CD14-positive monocyte (primary cell): ENCODE results near the gene PYGB. TPM values are rescaled to one million over a fixed set of nuclear protein-coding genes. Genes with fewer than 3 reads are reported as not detected.

ENCODE experiments used
- DNase-seq, 3 donors: peaks; one replicate each; pipeline ENCODE4 v3.0.0-alpha.2; 2011 to 2022
- H2AFZ ChIP-seq: 2 replicates; pipeline ENCODE4 v1.6.0; 2012; ENCODE audit warnings: mild to moderate bottlenecking, low read depth, low read length, inconsistent platforms; ENCODE audit not compliant: insufficient read depth, poor library complexity, severe bottlenecking
- H3K27ac ChIP-seq, 2 donors: 1 replicate in 1 of 2; 2 replicates in 1 of 2; pipeline ENCODE4 v1.5.1; 2012 to 2013; ENCODE audit warnings: low read length in 2 of 2, control low read depth in 1 of 2, inconsistent platforms in 1 of 2, low read depth in 1 of 2, mild to moderate bottlenecking in 1 of 2
- H3K27me3 ChIP-seq, 2 donors: one replicate each; pipeline versions ENCODE4 v1.6.0 to v1.6.1; 2011 to 2013; ENCODE audit warnings: low read length in 2 of 2; ENCODE audit not compliant: control insufficient read depth in 2 of 2, insufficient read depth in 2 of 2
- H3K36me3 ChIP-seq, 2 donors: replicated peaks in 1 of 2; 1 replicate in 1 of 2; 2 replicates in 1 of 2; pipeline versions ENCODE4 v1.5.1 to v1.6.1; 2012 to 2013; ENCODE audit warnings: low read length in 2 of 2, control low read depth in 1 of 2, inconsistent platforms in 1 of 2, mild to moderate bottlenecking in 1 of 2; ENCODE audit not compliant: insufficient read depth in 2 of 2, control insufficient read depth in 1 of 2
- H3K4me1 ChIP-seq, 2 donors: 1 replicate in 1 of 2; 2 replicates in 1 of 2; pipeline versions ENCODE4 v1.5.1 to v1.6.1; 2012 to 2013; ENCODE audit warnings: low read length in 2 of 2, control low read depth in 1 of 2, inconsistent platforms in 1 of 2, mild to moderate bottlenecking in 1 of 2, moderate library complexity in 1 of 2; ENCODE audit not compliant: insufficient read depth in 2 of 2, control insufficient read depth in 1 of 2
- H3K4me2 ChIP-seq: replicated peaks from 2 replicates; pipeline ENCODE3; 2012; ENCODE audit warnings: low read length, moderate library complexity, mild to moderate bottlenecking; ENCODE audit not compliant: poor library complexity, severe bottlenecking; ENCODE audit errors: extremely low read depth
- H3K4me3 ChIP-seq, 3 experiments: fragments of 200-600 bp in 1 of 3; sonication (generic) in 1 of 3; replicated peaks in 1 of 3; 1 replicate in 2 of 3; 2 replicates in 1 of 3; pipeline ENCODE4 v1.5.1; 2011 to 2013; ENCODE audit warnings: low read length in 3 of 3, mild to moderate bottlenecking in 3 of 3, control low read depth in 2 of 3, low read depth in 2 of 3, inconsistent platforms in 1 of 3, moderate library complexity in 1 of 3
- H3K79me2 ChIP-seq: 2 replicates; pipeline ENCODE4 v1.6.0; 2012; ENCODE audit warnings: mild to moderate bottlenecking, control low read depth, inconsistent platforms, low read length, moderate library complexity; ENCODE audit not compliant: insufficient read depth
- H3K9ac ChIP-seq: 2 replicates; pipeline ENCODE4 v1.6.0; 2017; ENCODE audit warnings: low read length, mild to moderate bottlenecking; ENCODE audit not compliant: insufficient read depth, poor library complexity, severe bottlenecking
- H3K9me3 ChIP-seq, 2 donors: replicated peaks in 1 of 2; 1 replicate in 1 of 2; 2 replicates in 1 of 2; pipeline versions ENCODE4 v1.5.1 to v1.6.1; 2012 to 2013; ENCODE audit warnings: low read length in 2 of 2, control low read depth in 1 of 2; ENCODE audit not compliant: control insufficient read depth in 1 of 2, insufficient read depth in 1 of 2
- H4K20me1 ChIP-seq: 2 replicates; pipeline ENCODE4 v1.6.0; 2012; ENCODE audit warnings: mild to moderate bottlenecking, low read length, control low read depth, moderate library complexity; ENCODE audit not compliant: insufficient read depth
- H3K27ac Mint-ChIP-seq, 7 donors: one replicate each; pipeline ENCODE4 v1.8.0; 2020; ENCODE audit warnings: mild to moderate bottlenecking in 7 of 7, mixed read lengths in 7 of 7, moderate library complexity in 6 of 7, inconsistent platforms in 2 of 7
- H3K27me3 Mint-ChIP-seq, 3 donors: one replicate each; pipeline ENCODE4 v1.8.0; 2021 to 2022; ENCODE audit warnings: low read depth in 3 of 3, mild to moderate bottlenecking in 3 of 3, mixed read lengths in 3 of 3, moderate library complexity in 3 of 3, inconsistent platforms in 1 of 3
- H3K36me3 Mint-ChIP-seq, 2 donors: one replicate each; pipeline ENCODE4 v1.8.0; 2020; ENCODE audit warnings: mixed read lengths in 2 of 2, inconsistent platforms in 1 of 2, mild to moderate bottlenecking in 1 of 2
- H3K4me1 Mint-ChIP-seq: one replicate; pipeline ENCODE4 v1.8.0; 2020; ENCODE audit warnings: mild to moderate bottlenecking, mixed read lengths
- H3K4me3 Mint-ChIP-seq, 2 donors: one replicate each; pipeline ENCODE4 v1.8.0; 2020; ENCODE audit warnings: mild to moderate bottlenecking in 2 of 2, mixed read lengths in 2 of 2, moderate library complexity in 1 of 2
- H3K9me3 Mint-ChIP-seq, 7 donors: one replicate each; pipeline ENCODE4 v1.8.0; 2020 to 2022; ENCODE audit warnings: mixed read lengths in 7 of 7, mild to moderate bottlenecking in 6 of 7, moderate library complexity in 6 of 7, inconsistent platforms in 2 of 7
- WGBS: methylation state at CpG from one replicate; pipeline ENCODE4 v1.1.5; 2013; ENCODE audit warnings: missing lambda C conversion rate; ENCODE audit not compliant: insufficient coverage; 5-methylcytosine and 5-hydroxymethylcytosine counted together
- intact Hi-C, 2 donors: fragments of 100-400 bp; cut with micrococcal nuclease; formaldehyde crosslinking; loops; one replicate each; pipeline versions ENCODE4 v1.15.0 to v1.15.1; 2023
- polyA plus RNA-seq, 3 donors: library from polyadenylated mRNA; depleted of rRNA in 1 of 3; unstranded in 2 of 3; stranded (reverse) in 1 of 3; fragments of 300-500 nt in 2 of 3; fragments of >200 nt in 1 of 3; fragmentation: Illumina TruSeq in 2 of 3; gene quantifications; 1 replicate in 2 of 3; 2 replicates in 1 of 3; pipeline ENCODE4 v1.2.3, GENCODE V29; 2012 to 2021
- TF ChIP-seq, protein P1 (sequence below): fragments of 200-600 bp; IDR thresholded peaks from one replicate; pipeline ENCODE4 v1.8.0; 2022; ENCODE audit warnings: antibody characterized with exemption, mild to moderate bottlenecking

PYGB gene
- polyA plus RNA-seq, 3 donors = 26.6 to 33.2 (median 26.7) TPM

DNA sequence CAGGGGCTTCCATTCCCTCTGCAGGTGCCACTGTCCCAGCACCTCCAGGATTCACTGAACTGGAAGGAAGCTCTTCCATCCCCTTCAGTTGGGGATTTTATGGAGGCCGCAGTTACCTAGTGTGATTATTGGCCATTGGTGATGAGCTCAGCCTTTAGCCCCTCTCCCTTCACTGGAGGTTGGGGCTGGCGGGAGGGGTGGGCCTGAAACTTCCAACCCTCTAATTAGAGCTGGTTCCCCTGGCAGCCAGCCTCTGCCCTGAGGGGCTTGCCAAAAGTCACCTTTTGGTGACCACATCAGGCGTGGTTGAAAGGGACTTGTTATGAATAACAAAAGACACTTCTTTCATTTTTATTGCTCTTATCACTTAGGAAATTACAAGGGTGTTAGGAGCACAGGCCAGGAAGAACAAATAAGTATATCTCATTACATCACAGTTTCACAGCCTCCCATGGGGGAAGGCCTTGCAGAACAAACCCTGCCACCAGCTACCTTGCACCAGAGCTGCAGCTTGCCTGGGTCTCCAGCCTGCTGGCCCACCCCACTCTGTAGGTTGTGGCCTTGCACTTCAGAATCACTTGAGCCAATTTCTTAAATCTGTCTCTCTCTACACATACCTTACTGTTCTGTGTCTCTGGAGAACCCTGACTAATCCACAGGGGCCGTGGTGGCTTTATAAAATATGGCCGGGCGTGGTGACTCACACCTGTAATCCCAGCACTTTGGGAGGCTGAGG, 5.0 kb downstream of the PYGB start:
- Histone ChIP-seq H3K4me3 (no peak overlapping the region), H3K36me3 (peaks cover 5 to 31% of the 10 kb centered on the region in 2 donors), H4K20me1 (peaks cover 88% of the 10 kb centered on the region), H3K27me3 (no peaks in the 10 kb centered on the region), H3K4me1 (peaks cover 11 to 15% of the 10 kb centered on the region in 2 donors), H3K9me3 (no peaks in the 10 kb centered on the region), H3K9ac (no peak overlapping the region), H3K4me2 (no peak overlapping the region), H3K27ac (peak overlapping the region in 1 of 2 donors; percentile 15), H2AFZ (no peak overlapping the region), H3K79me2 (peaks cover 88% of the 10 kb centered on the region)
- Mint-ChIP-seq H3K4me3 (no peak overlapping the region), H3K4me1 (peaks cover 44% of the 10 kb centered on the region), H3K36me3 (peaks cover 14 to 38% of the 10 kb centered on the region in 2 donors), H3K27ac (peak overlapping the region in 2 of 7 donors; percentile 15 to 32), H3K9me3 (no peaks in the 10 kb centered on the region), H3K27me3 (peaks cover 0 to 2% (median 0%) of the 10 kb centered on the region in 3 donors)
- intact Hi-C loops = no loop called here
- DNase-seq = no peak
- 100% methylated on average over 3 of the region's 6 CpGs for WGBS
- TF ChIP-seq, protein P1, sequence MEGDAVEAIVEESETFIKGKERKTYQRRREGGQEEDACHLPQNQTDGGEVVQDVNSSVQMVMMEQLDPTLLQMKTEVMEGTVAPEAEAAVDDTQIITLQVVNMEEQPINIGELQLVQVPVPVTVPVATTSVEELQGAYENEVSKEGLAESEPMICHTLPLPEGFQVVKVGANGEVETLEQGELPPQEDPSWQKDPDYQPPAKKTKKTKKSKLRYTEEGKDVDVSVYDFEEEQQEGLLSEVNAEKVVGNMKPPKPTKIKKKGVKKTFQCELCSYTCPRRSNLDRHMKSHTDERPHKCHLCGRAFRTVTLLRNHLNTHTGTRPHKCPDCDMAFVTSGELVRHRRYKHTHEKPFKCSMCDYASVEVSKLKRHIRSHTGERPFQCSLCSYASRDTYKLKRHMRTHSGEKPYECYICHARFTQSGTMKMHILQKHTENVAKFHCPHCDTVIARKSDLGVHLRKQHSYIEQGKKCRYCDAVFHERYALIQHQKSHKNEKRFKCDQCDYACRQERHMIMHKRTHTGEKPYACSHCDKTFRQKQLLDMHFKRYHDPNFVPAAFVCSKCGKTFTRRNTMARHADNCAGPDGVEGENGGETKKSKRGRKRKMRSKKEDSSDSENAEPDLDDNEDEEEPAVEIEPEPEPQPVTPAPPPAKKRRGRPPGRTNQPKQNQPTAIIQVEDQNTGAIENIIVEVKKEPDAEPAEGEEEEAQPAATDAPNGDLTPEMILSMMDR = no peak

DNA sequence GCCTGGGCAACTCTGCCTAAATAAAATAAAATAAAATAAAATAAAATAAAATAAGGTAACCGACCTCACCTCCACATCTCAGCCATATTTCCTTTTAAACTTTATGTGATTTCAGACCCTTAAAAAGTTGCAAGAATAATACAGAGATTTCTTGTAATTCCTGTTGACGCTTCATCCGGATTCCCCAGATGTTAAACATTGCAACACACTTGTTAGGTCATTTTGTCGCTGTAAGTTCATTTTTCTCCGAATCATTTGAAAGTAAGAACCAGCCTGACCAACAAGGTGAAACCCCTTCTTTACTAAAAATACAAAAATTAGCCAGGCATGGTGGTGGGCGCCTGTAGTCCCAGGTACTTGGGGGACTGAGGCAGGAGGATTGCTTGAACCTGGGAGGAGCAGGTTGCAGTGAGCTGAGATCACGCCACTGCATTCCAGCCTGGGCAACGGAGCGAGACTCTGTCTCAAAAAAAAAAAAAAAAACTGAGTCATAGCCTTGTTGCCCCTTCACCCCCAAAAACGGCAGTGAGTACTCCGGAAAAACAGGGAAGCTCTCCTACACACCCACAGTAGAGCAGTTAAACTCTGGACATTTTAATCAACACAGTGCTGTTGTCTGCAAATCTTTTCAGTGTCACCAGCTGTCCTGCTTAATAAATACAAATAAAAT, 5.9 kb downstream of the PYGB start:
- no CpG with 5 or more reads among the region's 11 CpGs for WGBS

More for the DNA sequence above, 5.9 kb downstream of the PYGB start:
- peaks cover 0 to 2% (median 0%) of the 10 kb centered on the region in 3 donors for H3K27me3 Mint-ChIP-seq
- no peaks in the 10 kb centered on the region for H3K27me3 ChIP-seq
- peaks cover 16 to 44% of the 10 kb centered on the region in 2 donors for H3K36me3 Mint-ChIP-seq
- H3K9ac ChIP-seq = no peak overlapping the region
- H3K79me2 ChIP-seq = peaks cover 91% of the 10 kb centered on the region
- H3K27ac ChIP-seq = no peak overlapping the region
- intact Hi-C loops = no loop called here
- no peaks in the 10 kb centered on the region for H3K9me3 ChIP-seq
- H3K27ac Mint-ChIP-seq = peak overlapping the region in 3 of 7 donors; percentile 26 to 45 (median 42)
- H2AFZ ChIP-seq = no peak overlapping the region
- no peak overlapping the region for H3K4me2 ChIP-seq
- H3K4me3 ChIP-seq = no peak overlapping the region
- peaks cover 42% of the 10 kb centered on the region for H3K4me1 Mint-ChIP-seq
- DNase-seq = peak in 1 of 3 donors; percentile 30
- H4K20me1 ChIP-seq = peaks cover 91% of the 10 kb centered on the region
- H3K36me3 ChIP-seq = peaks cover 10 to 37% of the 10 kb centered on the region in 2 donors
- no peaks in the 10 kb centered on the region for H3K9me3 Mint-ChIP-seq
- H3K4me3 Mint-ChIP-seq = no peak overlapping the region
- H3K4me1 ChIP-seq = peaks cover 9 to 11% of the 10 kb centered on the region in 2 donors
- TF ChIP-seq, protein P1 = no peak
